Measurements from ENCODE around the gene PTPRA.
"Not testable (repeated sequence)": the region's sequence is repeated elsewhere in the genome, so short reads cannot be mapped to it uniquely, and the experiment has no call there.

The PTPRA gene

DNA sequence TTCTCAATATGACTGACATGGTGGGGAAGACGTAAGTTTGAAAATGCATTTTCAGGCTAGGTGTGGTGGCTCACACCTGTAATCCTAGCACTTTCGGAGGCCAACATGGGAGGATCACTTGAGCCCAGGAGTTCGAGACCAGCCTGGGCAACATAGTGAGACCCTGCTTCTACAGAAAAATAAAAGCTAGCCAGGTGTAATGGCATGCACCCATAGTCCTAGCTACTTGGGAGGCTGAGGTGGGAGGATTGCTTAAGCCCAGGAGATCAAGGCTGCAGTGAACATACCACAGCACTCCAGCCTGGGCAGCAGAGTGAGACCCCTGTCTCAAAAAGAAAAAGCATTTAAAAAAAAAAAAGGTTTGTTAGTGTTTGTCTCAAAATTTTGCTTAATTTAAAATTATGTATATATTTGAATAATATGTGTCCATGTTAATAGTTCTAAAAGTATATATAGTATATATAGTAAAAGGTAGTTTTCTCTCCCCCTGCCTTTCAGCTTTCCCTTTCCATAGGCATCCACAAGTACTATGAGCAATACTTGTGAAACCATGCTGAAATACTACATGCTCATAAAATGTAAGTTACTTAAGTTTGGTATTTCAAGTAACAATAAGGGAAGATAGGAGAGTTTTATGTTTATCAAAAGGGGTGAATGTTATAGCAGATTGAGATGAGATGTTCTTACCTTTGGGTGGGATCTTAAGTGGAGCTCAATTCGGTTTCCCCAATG, 15.1 kb downstream of the PTPRA start:
- DNase-seq (ENCODE audit: low spot score), result no peak

DNA sequence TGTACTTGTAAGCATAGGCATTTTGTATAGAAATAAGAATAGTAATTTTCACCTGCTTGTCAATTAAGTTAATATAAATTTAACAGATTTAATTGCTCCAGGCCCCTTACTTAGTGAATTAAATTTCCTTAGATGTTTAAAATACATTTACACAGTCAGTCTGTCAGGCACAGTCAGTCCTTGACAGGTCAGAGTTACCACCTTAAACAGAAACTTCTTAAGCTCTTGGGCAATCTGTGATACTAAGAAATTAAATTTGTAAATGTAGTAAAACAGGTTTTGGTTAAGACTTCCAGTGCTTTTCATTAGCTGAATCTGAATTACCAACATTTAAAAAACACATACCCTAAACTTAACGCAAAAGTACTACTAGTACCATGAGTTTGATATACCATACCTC, 15.9 kb downstream of the PTPRA start:
- DNase-seq (ENCODE audit: low spot score), result no peak

DNA sequence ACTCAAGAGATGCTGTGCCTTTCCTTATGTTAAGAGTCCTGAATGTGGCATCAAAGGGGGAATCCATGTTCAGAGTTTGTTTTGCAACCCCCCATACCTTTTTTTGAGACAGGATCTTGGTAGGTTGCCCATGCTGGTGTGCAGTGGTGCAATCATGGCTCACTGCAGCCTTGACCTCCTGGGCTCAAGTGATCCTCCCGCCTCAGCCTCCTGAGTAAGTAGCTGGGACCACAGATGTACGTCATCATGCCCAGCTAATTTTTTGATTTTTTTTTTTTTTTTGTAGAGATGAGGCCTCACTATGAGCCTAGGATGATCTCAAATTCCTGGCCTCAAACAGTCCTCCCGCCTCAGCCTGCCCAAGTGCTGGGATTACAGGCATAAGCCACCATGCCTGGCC, 16.5 kb downstream of the PTPRA start:
- DNase-seq (ENCODE audit: low spot score), result no peak

DNA sequence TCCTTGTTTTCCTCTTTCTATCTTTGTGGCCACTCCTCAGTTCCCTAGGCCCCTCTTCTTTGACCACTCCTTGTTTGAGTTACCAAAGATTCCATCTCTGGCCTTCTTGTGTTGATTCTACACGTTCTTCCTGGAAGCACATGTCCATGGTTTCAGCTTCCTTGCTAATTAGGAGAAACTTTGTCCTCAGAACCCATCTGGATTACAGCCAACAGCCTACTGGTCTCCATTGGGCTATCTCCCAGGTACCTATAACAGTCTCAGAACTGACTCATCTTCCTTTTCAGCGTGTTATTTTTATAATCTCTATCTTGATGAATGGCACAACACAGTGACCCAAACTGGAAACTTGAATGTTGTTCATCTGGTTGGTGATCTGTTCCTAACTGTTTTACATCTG, 17.5 kb downstream of the PTPRA start:
- DNase-seq (ENCODE audit: low spot score), result no peak

DNA sequence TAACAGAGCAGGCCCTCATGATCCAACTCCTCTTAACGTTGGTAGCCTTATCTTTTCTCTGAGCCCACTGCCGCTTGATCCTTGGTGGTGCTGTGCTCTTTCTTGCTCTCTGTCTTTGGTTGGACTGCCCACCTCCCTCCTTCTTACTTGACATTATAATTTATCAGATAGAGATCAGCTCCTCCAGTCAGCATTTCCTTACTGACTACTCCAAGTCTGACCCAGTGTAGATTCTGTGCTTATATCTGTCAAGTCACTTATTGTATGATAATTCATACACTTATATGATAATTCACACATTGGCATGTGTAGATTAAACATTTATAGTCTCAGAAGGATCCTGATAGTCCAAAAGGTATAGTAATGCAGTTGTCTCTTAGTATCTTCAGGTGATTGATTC, 18.1 kb downstream of the PTPRA start:
- DNase-seq (ENCODE audit: low spot score), result no peak

DNA sequence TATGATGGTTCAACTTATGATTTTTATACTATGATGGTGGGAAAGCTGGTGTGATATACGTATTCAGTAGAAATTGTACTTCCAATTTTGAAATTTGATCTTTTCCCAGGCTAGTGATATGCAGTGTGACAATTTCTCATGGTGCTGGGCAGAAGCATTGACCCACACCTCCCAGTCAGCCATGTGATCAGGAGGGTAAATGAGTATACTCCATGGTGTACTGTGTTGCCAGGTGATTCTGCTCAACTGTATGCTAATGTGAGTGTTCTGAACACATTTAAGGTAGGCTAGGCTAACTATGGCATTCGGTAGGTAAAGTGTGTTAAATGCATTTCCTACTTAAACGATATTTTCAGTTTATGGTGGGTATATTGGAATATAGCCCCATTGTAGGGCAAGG, 19.1 kb downstream of the PTPRA start:
- no peak for DNase-seq (ENCODE audit: low spot score)

DNA sequence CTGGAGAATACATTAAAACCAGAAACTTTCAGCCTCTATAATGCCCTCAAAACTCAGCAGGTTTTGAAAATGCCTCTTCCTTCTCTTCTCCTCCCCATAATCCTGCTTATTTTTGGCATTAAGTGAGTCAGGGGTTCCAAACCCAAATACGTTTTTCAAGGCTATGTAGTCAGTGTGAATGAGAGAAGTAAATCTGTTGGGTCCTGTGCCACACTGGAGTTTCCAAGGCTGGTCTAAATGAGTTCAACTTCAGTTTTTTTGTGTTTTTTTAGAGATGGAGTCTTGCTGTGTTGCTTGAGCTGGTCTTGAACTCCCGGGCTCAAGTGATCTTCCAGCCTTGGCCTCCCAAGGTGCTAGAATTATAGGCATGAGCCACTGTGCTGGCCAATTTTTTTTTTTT, 20.9 kb downstream of the PTPRA start:
- DNase-seq (ENCODE audit: low spot score), result no peak

DNA sequence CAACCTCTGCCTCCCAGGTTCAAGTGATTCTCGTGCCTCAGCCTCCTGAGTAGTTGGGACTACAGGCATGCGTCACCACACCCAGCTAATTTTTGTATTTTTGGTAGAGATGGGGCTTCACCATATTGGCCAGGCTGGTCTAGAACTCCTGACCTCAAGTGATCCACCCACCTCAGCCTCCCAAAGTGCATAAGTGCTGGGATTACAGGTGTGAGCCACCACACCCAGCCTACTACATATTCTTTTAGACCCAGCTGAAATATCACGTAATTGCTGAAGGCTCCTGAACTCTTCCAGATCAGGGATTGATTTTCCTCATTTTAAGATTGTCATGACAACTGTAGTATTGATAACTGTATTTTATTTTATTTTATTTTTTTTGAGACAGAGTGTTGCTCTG, 21.9 kb downstream of the PTPRA start:
- DNase-seq (ENCODE audit: low spot score), result not testable (repeated sequence)

DNA sequence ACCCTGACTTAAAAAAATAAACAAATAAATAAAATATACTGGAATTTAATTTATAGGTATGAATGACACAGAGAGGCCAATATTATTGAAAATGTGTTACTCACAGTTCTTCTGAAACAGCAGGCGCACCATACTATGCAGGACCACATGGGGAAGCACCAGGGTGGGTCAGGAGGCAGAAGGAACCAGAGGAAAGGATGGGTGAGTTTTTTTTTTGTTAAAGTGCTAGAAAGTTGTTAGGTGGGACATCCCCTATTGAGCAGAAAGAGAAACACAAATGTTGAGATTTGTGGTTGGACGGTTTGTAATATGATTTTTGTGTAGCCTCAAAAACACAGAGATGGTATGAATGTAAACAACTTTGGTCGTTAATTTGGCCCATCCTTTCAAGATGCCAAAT, 26.0 kb downstream of the PTPRA start:
- DNase-seq (ENCODE audit: low spot score), result no peak

DNA sequence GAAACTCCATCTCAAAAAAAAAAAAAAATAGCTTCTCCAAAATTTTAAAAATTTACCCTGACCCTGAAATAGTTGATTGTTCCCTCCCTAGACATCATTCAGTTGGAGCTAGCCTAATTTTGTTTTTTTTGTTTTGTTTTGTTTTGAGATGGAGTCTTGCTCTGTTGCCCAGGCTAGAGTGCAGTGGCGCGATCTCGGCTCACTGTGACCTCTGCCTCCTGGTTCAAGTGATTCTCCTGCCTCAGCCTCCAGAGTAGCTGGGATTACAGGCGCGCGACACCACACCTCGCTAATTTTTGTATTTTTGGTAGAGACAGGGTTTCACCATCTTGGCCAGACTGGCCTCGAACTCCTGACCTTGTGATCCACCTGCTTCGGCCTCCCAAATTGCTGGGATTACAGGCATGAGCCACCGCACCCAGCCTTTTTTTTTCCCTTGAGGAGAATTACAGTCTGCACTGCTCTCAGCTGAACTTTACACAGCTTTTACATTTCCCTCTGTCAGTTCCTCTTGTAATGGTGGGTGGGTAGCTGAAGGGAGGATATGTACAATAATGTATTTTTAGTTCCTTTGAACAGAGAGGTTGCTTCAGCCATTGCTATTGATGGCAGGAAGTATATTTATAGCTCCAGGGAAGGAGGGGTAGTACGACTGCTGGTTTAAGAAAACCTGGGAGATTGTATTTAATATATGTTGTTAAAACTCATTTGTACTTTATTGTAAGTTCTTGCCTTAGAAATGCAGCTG, 27.7 kb downstream of the PTPRA start:
- DNase-seq (ENCODE audit: low spot score), result no peak

DNA sequence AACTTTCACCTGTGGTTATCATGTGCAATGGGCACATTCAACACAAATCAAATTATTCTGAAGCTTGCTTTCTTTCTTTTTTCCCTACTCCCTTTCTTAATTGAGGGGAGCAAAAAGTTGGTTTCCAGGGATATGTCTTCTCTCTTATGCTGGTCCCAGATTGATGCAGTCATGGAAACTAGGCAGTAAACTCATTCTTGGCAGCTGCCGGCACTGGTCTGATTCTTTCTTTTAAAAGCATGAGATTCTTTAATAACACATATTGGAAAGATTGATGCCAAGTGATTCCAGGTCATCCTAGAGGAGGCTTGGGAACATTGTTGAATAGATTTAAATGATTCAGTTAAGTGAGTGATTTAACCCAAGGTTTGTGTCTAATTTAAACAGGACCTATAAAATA, 29.0 kb downstream of the PTPRA start:
- no peak for DNase-seq (ENCODE audit: low spot score)

DNA sequence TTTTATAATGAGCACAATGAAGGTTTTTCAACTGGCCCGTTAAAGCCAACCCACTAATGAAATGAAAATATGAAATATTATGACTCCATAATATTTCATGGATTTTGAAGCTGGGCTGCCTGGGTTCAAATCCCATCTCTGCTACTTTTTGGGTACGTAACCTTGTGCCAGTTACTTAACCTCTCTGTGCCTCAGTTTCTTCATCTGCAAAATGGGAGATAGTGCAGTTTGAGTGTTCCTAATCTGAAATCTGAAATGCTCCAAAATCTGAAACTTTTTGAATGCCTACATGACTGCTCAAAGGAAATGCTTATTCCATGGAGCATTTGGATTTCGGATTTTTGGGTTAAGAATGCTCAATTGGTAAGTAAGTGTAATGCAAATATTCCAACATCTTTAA, 29.5 kb downstream of the PTPRA start:
- no peak for DNase-seq (ENCODE audit: low spot score)

DNA sequence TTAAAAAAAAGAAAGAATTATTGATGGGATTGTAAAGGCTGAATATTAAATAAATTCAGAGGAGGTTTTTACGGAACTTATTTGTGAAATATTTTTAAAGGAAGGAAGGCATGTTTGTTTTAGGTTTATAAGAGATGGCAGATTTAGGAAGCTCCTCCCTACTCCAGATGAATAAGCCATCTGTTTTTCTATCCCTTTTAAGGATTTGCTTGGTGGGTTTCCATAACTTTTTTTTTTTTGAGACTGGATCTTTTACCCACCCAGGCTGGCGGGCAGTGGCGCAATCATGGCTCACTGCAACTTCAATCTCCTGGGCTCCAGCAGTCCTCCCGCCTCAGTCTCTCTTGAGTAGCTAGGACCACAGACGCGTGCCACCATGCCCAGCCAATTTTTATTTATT, 30.4 kb downstream of the PTPRA start:
- no peak for DNase-seq (ENCODE audit: low spot score)

DNA sequence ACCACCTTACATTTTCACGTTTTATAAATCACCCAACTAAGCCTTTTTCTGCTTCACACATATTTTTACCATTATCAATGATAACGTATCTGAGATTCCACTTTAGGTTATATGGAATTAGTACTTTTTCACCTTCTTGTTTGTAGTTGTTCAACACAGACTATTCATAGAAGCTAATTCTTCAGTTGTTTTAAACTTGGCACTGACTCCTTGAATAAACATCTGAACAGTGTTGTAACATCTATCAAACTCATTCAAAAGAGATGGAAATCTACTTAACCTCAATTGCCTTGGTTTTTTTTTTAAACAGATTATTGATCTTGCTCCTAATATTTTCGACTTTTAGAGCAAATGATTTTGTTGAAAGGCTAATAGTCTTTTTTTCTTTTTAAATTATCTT, 34.2 kb downstream of the PTPRA start:
- DNase-seq (ENCODE audit: low spot score), result no peak

DNA sequence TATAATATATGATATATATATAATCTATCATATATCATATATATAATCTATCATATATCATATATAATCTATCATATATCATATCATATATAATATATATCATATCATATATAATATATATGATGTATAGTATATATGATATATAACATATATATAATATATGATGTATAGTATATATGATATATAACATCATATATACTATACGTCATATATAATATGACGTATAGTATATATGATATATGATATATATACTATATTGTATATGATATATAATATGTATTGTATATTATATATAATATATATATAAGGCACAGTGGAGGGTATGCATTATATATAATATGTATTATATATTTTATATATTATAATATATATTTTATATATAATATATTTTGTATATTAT, 36.7 kb downstream of the PTPRA start:
- no peak for DNase-seq (ENCODE audit: low spot score)

DNA sequence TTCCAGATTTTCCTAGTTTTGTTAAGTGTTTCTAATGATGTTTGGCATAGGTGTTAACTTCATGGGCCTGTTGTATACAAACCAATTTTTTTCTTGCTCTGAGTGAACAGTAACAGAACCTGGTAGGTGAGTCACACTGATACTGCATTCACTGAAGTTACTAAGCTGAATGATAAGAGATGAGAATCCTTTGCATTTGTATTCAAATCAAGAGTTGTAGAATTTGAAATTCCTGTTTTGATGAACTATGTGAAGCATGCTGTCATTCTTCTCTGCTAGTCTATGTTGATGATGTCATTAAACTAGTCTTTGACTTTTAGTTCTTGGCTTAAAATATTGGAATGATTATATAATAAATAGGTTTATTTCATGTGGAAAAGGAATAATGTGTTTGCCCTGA, 37.9 kb downstream of the PTPRA start:
- no peak for DNase-seq (ENCODE audit: low spot score)

DNA sequence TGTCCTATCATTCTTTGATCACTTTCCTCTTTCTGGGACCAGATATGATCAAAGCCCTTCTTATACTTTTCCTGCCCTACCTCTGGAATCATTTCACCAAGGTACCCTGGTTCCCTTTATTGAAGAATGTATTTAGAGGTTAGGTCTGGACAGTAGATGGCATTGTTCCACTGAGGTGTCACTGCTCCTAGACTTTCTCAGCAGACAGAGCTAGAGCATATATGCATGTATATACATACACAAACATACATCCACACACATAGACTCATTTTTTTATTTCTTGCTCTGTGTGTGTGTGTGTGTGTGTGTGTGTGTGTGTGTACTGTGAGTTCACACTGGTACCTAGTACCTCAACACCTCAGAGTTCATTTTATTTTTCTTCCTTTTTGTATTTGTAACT, 40.9 kb downstream of the PTPRA start:
- peak; percentile 62 for DNase-seq (ENCODE audit: low spot score)

DNA sequence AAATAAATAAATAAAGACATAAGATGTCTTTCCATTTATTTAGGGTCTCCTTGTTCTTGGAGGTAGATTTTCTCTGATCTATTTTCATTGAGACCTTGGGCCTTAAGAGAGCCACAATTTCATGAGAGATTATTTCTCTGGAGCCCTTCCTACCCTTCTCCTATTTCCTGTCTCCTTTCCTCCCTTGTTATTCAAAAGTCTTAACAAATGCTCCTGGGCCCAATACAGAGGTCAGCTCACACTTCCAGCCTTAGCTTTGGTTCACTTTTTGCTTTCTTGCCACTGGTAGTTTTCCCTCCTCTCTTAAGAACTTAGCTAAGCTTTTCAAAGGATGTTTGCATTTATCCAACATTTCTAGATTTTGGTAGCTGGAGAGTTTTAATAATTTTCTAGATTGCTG, 44.0 kb downstream of the PTPRA start:
- no peak for DNase-seq (ENCODE audit: low spot score)

DNA sequence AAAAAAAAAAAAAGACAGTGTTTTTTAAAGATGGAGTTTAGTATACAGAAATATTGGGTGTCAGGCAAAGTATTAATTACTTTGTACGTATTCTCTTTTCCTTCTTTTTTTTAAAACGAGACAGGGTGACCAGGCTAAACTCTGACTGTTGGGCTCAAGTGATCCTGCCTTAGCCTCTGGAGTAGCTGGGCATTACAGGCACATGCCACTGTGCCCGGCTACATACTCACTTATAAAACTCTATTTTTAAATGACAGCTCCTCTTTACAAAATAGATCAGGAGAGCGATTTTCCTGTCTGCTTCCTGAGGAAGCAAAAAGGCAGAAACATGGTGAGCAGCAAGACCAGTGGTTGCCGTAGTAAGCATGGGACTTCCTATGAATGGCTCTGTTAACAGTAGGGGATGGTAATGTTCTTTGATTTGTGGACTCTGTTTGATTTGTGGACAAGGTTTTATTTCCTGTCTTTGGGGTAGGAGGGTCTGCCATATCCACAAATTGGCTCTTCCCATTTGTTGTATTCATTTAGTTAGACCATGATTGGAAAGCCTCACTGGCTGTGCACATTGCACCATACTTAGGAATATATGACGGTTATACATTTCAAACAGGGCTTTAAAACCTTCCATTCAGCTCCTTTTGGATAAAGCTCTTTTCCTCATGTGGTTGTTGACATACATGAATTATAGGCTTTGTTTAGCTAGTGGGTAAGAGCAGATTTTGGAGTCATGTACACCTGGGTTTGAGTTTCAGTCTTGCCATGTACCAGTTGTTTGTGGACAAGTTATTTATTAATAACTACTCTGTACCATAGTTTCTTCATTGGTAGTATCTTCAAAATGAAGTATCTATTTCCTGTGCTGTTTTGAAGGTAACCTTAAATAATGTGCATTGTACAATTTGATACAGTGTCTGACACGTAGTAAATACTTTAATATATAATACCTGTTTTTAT, 45.1 kb downstream of the PTPRA start:
- no peak for DNase-seq (ENCODE audit: low spot score)

DNA sequence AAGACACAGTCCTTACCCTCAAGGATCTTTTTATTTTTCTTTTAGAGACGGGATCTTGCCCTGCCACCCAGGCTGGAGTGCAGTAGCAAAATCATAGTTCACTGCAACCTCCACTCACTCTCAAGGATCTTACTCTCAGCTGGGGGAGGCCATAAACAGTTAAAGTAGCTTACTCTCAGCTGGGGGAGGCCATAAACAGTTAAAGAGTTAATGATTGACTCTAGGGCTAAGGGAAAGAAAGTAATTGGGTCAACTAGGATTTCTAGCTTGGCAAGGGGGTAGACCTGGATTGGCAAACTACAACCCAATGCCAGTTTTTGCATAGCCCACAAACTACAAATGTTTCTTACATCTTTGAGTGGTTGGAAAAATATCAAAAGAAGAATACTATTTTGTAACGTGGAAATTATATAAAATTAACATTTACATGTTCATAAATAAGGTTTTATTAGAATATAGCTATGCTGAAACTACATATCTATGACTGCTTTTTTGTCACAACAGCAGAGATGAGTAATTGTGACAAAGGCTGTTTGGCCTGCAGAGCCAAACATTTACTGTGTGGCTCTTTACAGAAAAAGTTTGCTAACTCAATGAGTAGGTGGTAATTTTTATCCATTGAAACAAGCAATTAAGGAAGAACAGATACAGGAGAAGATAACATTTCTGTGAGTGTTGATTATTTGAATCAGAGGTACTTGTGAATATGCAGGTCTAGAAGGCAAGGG, 46.4 kb downstream of the PTPRA start:
- DNase-seq (ENCODE audit: low spot score), result no peak

DNA sequence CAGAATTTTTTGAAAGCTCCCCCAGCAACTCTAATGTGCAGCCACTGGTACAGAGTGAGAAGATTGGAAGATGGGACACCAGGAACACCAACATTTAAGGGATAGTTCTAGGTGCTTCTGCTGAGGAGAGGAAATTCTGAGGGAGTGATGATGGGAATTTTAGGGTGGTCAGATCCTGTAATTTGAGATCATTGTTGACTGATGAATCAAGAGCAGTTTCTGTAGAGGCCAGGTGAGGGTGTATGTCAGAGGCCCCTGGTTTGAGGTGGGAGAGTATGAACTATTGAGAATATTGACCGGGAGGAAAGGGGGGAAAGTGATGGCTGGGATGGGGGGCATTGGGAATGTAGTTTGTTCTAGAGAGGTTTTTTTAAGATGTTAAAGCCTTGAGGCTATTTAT, 47.2 kb downstream of the PTPRA start:
- no peak for DNase-seq (ENCODE audit: low spot score)

DNA sequence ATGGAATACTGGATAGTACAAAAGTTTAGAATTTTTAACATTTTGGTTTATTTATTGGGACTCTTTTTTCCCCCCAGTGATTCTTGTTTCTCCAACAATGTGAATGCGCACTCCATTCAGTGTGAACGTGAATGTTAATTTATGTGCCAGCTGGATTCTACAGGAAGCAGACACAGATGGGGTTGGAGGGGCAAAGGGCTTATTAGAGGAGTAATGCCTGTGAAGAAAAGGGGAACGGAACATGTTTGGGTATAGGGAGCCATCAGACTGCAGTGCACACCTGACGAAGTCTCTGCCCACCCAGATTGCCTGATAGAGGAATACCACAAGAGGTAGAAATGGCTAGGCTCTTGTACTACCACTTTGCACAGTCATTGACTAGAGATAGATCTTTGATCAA, 48.2 kb downstream of the PTPRA start:
- no peak for DNase-seq (ENCODE audit: low spot score)
